GM18858 (cell line): ENCODE results near the gene SERAC1.
"Not testable (repeated sequence)": the region's sequence is repeated elsewhere in the genome, so short reads cannot be mapped to it uniquely, and the experiment has no call there.

Experiments
- ATAC-seq: cut with Tn5 transposase; IDR thresholded peaks from one replicate; pipeline ENCODE4 v1.9.1; 2021; ENCODE audit not compliant: unreplicated experiment

The SERAC1 gene

GRCh38 chr6:158174514-158174913 is 6.5 kb upstream of the SERAC1 start:
- ATAC-seq: no peak

GRCh38 chr6:158174024-158174423 is 6.0 kb upstream of the SERAC1 start:
- ATAC-seq: no peak

GRCh38 chr6:158172001-158172400 is 3.9 kb upstream of the SERAC1 start:
- no peak for ATAC-seq

GRCh38 chr6:158170656-158171081 is 2.6 kb upstream of the SERAC1 start:
- ATAC-seq: no peak

GRCh38 chr6:158169634-158170033 is 1.6 kb upstream of the SERAC1 start:
- not testable (repeated sequence) for ATAC-seq

- ATAC-seq: no peak
Observed at GRCh38 chr6:158165919-158166416, 2.1 kb downstream of the SERAC1 start.

GRCh38 chr6:158164579-158165170 is 3.4 kb downstream of the SERAC1 start:
- ATAC-seq: no peak

GRCh38 chr6:158161566-158162254 is 6.4 kb downstream of the SERAC1 start:
- ATAC-seq: no peak

- ATAC-seq: no peak
Observed at GRCh38 chr6:158160932-158161539, 7.0 kb downstream of the SERAC1 start.

GRCh38 chr6:158158748-158159147 is 9.3 kb downstream of the SERAC1 start:
- no peak for ATAC-seq

- ATAC-seq: no peak
Observed at GRCh38 chr6:158158123-158158522, 9.9 kb downstream of the SERAC1 start.

- ATAC-seq: no peak
Observed at GRCh38 chr6:158157064-158157764, 10.8 kb downstream of the SERAC1 start.

GRCh38 chr6:158154816-158155215 is 13.2 kb downstream of the SERAC1 start:
- no peak for ATAC-seq

- ATAC-seq: no peak
Observed at GRCh38 chr6:158153576-158153975, 14.5 kb downstream of the SERAC1 start.

- ATAC-seq: no peak
Observed at GRCh38 chr6:158152659-158153058, 15.4 kb downstream of the SERAC1 start.

- not testable (repeated sequence) for ATAC-seq
Observed at GRCh38 chr6:158152025-158152424, 16.0 kb downstream of the SERAC1 start.

- no peak for ATAC-seq
Observed at GRCh38 chr6:158150701-158151100, 17.4 kb downstream of the SERAC1 start.

GRCh38 chr6:158149641-158150040 is 18.4 kb downstream of the SERAC1 start:
- ATAC-seq: no peak

GRCh38 chr6:158143700-158144099 is 24.4 kb downstream of the SERAC1 start:
- no peak for ATAC-seq

GRCh38 chr6:158142789-158143188 is 25.3 kb downstream of the SERAC1 start:
- no peak for ATAC-seq

- no peak for ATAC-seq
Observed at GRCh38 chr6:158131926-158132325, 36.1 kb downstream of the SERAC1 start.

GRCh38 chr6:158125271-158125670 is 42.8 kb downstream of the SERAC1 start:
- ATAC-seq: no peak
